Naive thymus-derived CD4-positive, alpha-beta T cell (primary cell): ENCODE results near the gene LANCL3. TPM values are rescaled to one million over a fixed set of nuclear protein-coding genes. Genes with fewer than 3 reads are reported as not detected.
"Not testable (repeated sequence)": the region's sequence is repeated elsewhere in the genome, so short reads cannot be mapped to it uniquely, and the experiment has no call there.

Experiments
- ATAC-seq: fragments of 150-1000 bp; cut with Tn5 transposase; 2 replicates; pipeline ENCODE4 v1.10.0; 2021; ENCODE audit warnings: mild to moderate bottlenecking, moderate library complexity
- CTCF ChIA-PET: fragments of 350-600 bp; sonication (Branson Sonifier 250); formaldehyde crosslinking; loops from one replicate; lab custom pipeline; 2021; ENCODE audit warnings: antibody characterized with exemption; lab: Charles Lee
- POLR2A ChIA-PET: fragments of 350-600 bp; sonication (Branson Sonifier 250); formaldehyde crosslinking; loops from one replicate; lab custom pipeline; 2021; ENCODE audit warnings: antibody characterized with exemption, inconsistent platforms; lab: Charles Lee
- DNase-seq, 9 donors: peaks; one replicate each; pipeline versions ENCODE4 v3.0.0 to v3.0.0-alpha.2; 2020 to 2022; ENCODE audit warnings: mixed read lengths in 1 of 9
- H3K27ac ChIP-seq: one replicate; pipeline ENCODE4 v1.7.0; 2013; ENCODE audit warnings: mild to moderate bottlenecking, low read depth, low read length, moderate library complexity
- H3K27me3 ChIP-seq, 2 donors: one replicate each; pipeline ENCODE4 v1.7.0; 2013; ENCODE audit warnings: low read length in 2 of 2, mild to moderate bottlenecking in 2 of 2, moderate library complexity in 2 of 2; ENCODE audit not compliant: control insufficient read depth in 2 of 2, insufficient read depth in 2 of 2
- H3K36me3 ChIP-seq, 3 experiments: 1 replicate in 2 of 3; 2 replicates in 1 of 3; pipeline ENCODE4 v1.7.0; 2013; ENCODE audit warnings: low read length in 3 of 3, mild to moderate bottlenecking in 3 of 3, moderate library complexity in 1 of 3; ENCODE audit not compliant: insufficient read depth in 3 of 3, control insufficient read depth in 2 of 3
- H3K4me1 ChIP-seq, 2 donors: one replicate each; pipeline ENCODE4 v1.7.0; 2013; ENCODE audit warnings: low read length in 2 of 2, mild to moderate bottlenecking in 2 of 2, moderate library complexity in 1 of 2; ENCODE audit not compliant: control insufficient read depth in 2 of 2, insufficient read depth in 2 of 2
- H3K4me3 ChIP-seq: 2 replicates; pipeline ENCODE4 v1.7.0; 2013; ENCODE audit warnings: mild to moderate bottlenecking, low read length
- H3K9me3 ChIP-seq, 3 experiments: 1 replicate in 2 of 3; 2 replicates in 1 of 3; pipeline ENCODE4 v1.7.0; 2013; ENCODE audit warnings: low read length in 3 of 3; ENCODE audit not compliant: control insufficient read depth in 2 of 3
- H3K27ac Mint-ChIP-seq, 9 donors: one replicate each; pipeline ENCODE4 v1.8.0; 2020 to 2022; ENCODE audit warnings: mixed read lengths in 9 of 9, mild to moderate bottlenecking in 8 of 9, moderate library complexity in 5 of 9, inconsistent platforms in 2 of 9
- H3K27me3 Mint-ChIP-seq, 5 donors: one replicate each; pipeline ENCODE4 v1.8.0; 2021 to 2022; ENCODE audit warnings: mixed read lengths in 5 of 5, mild to moderate bottlenecking in 1 of 5
- H3K36me3 Mint-ChIP-seq, 5 donors: one replicate each; pipeline ENCODE4 v1.8.0; 2020 to 2022; ENCODE audit warnings: mixed read lengths in 5 of 5, mild to moderate bottlenecking in 3 of 5, inconsistent platforms in 1 of 5
- H3K4me1 Mint-ChIP-seq, 7 donors: one replicate each; pipeline ENCODE4 v1.8.0; 2020 to 2022; ENCODE audit warnings: mixed read lengths in 7 of 7, mild to moderate bottlenecking in 3 of 7, inconsistent platforms in 1 of 7
- H3K4me3 Mint-ChIP-seq, 10 donors: one replicate each; pipeline ENCODE4 v1.8.0; 2020 to 2022; ENCODE audit warnings: mild to moderate bottlenecking in 10 of 10, mixed read lengths in 10 of 10, moderate library complexity in 6 of 10, inconsistent platforms in 2 of 10
- H3K9me3 Mint-ChIP-seq, 11 donors: one replicate each; pipeline ENCODE4 v1.8.0; 2020 to 2022; ENCODE audit warnings: mixed read lengths in 11 of 11, mild to moderate bottlenecking in 4 of 11, inconsistent platforms in 1 of 11, moderate library complexity in 1 of 11
- intact Hi-C, 2 donors: fragments of 100-400 bp; cut with micrococcal nuclease; formaldehyde crosslinking; loops; one replicate each; pipeline ENCODE4 v1.15.1; 2023
- polyA plus RNA-seq, 2 donors: library from polyadenylated mRNA; unstranded; fragments of 300-500 nt; fragmentation: Illumina TruSeq; gene quantifications; one replicate each; pipeline ENCODE4 v1.2.3, GENCODE V29; 2021
- total RNA-seq, 6 experiments: library from RNA in 5 of 6; stranded (reverse) in 5 of 6; gene quantifications; 1 replicate in 5 of 6; 2 replicates in 1 of 6; pipeline ENCODE4 v1.2.3 and lab custom pipeline; 2021 to 2026

LANCL3 gene
- total and polyA plus RNA-seq, 7 experiments from 2014 or later = 0.03 to 0.53 (median 0.16) TPM; not detected in 2

GRCh38 chrX:37580080-37580479 is 8.6 kb downstream of the LANCL3 start:
- intact Hi-C loops = no loop called here
- Mint-ChIP-seq H3K4me3 (no peak overlapping the region), H3K36me3 (no peaks in the 10 kb centered on the region), H3K4me1 (no peaks in the 10 kb centered on the region), H3K9me3 (no peaks in the 10 kb centered on the region), H3K27ac (no peak overlapping the region), H3K27me3 (peaks cover 0 to 14% (median 0%) of the 10 kb centered on the region in 5 donors)
- no peak for ATAC-seq
- Histone ChIP-seq H3K36me3 (no peaks in the 10 kb centered on the region), H3K27me3 (no peaks in the 10 kb centered on the region), H3K4me1 (no peaks in the 10 kb centered on the region), H3K27ac (no peak overlapping the region), H3K9me3 (no peaks in the 10 kb centered on the region), H3K4me3 (no peak overlapping the region)
- ChIA-PET POLR2A (no interaction called here), CTCF (no interaction called here)
- DNase-seq = no peak

- POLR2A ChIA-PET, H3K4me1 Mint-ChIP-seq, H3K9me3 Mint-ChIP-seq, H3K27me3 Mint-ChIP-seq, DNase-seq, ATAC-seq, H3K36me3 ChIP-seq, intact Hi-C loops, H3K4me3 ChIP-seq, H3K4me1 ChIP-seq, H3K27ac ChIP-seq, H3K36me3 Mint-ChIP-seq, H3K27ac Mint-ChIP-seq, H3K27me3 ChIP-seq, H3K9me3 ChIP-seq, CTCF ChIA-PET, H3K4me3 Mint-ChIP-seq: not testable (repeated sequence)
Measured at GRCh38 chrX:37587337-37587736, 15.9 kb downstream of the LANCL3 start.

- DNase-seq = no peak
- H3K4me3 ChIP-seq = no peak overlapping the region
- Mint-ChIP-seq H3K4me1 (no peaks in the 10 kb centered on the region), H3K27ac (no peak overlapping the region), H3K4me3 (no peak overlapping the region), H3K27me3 (peaks cover 0 to 9% (median 2%) of the 10 kb centered on the region in 5 donors), H3K9me3 (peaks cover 0 to 2% (median 0%) of the 10 kb centered on the region in 11 donors), H3K36me3 (no peaks in the 10 kb centered on the region)
- POLR2A ChIA-PET = no interaction called here
- no peaks in the 10 kb centered on the region for H3K36me3 ChIP-seq
- ATAC-seq = no peak
- H3K9me3 ChIP-seq = no peaks in the 10 kb centered on the region
- intact Hi-C loops = no loop called here
- no peaks in the 10 kb centered on the region for H3K27me3 ChIP-seq
- no peak overlapping the region for H3K27ac ChIP-seq
- CTCF ChIA-PET = no interaction called here
- no peaks in the 10 kb centered on the region for H3K4me1 ChIP-seq
Measured at GRCh38 chrX:37590047-37590446, 18.6 kb downstream of the LANCL3 start.

- no peak overlapping the region for H3K4me3 ChIP-seq
- ATAC-seq (no peak), DNase-seq (no peak)
- Mint-ChIP-seq H3K4me3 (no peak overlapping the region), H3K27me3 (peaks cover 0 to 4% (median 0%) of the 10 kb centered on the region in 5 donors), H3K36me3 (no peaks in the 10 kb centered on the region), H3K27ac (no peak overlapping the region), H3K9me3 (no peaks in the 10 kb centered on the region), H3K4me1 (no peaks in the 10 kb centered on the region)
- H3K4me1 ChIP-seq = no peaks in the 10 kb centered on the region
- H3K9me3 ChIP-seq = no peaks in the 10 kb centered on the region
- no peaks in the 10 kb centered on the region for H3K36me3 ChIP-seq
- intact Hi-C loops = no loop called here
- no peaks in the 10 kb centered on the region for H3K27me3 ChIP-seq
- CTCF ChIA-PET = no interaction called here
- POLR2A ChIA-PET = no interaction called here
- H3K27ac ChIP-seq = no peak overlapping the region
Measured at GRCh38 chrX:37594755-37595382, 23.4 kb downstream of the LANCL3 start.

GRCh38 chrX:37599729-37600128 is 28.3 kb downstream of the LANCL3 start:
- ATAC-seq = no peak
- no peaks in the 10 kb centered on the region for H3K4me1 Mint-ChIP-seq
- H3K36me3 Mint-ChIP-seq = no peaks in the 10 kb centered on the region
- H3K9me3 ChIP-seq = no peaks in the 10 kb centered on the region
- no peak overlapping the region for H3K4me3 Mint-ChIP-seq
- ChIA-PET POLR2A (no interaction called here), CTCF (no interaction called here)
- DNase-seq = no peak
- peaks cover 0 to 5% (median 0%) of the 10 kb centered on the region in 5 donors for H3K27me3 Mint-ChIP-seq
- intact Hi-C loops = no loop called here
- no peak overlapping the region for H3K27ac ChIP-seq
- no peak overlapping the region for H3K4me3 ChIP-seq
- H3K9me3 Mint-ChIP-seq = no peaks in the 10 kb centered on the region
- no peaks in the 10 kb centered on the region for H3K27me3 ChIP-seq
- H3K4me1 ChIP-seq = no peaks in the 10 kb centered on the region
- no peaks in the 10 kb centered on the region for H3K36me3 ChIP-seq
- H3K27ac Mint-ChIP-seq = no peak overlapping the region

- H3K36me3 ChIP-seq = no peaks in the 10 kb centered on the region
- no peaks in the 10 kb centered on the region for H3K36me3 Mint-ChIP-seq
- DNase-seq = no peak
- H3K27ac Mint-ChIP-seq = no peak overlapping the region
- ATAC-seq = no peak
- POLR2A ChIA-PET = no interaction called here
- CTCF ChIA-PET = no interaction called here
- intact Hi-C loops = no loop called here
- no peaks in the 10 kb centered on the region for H3K9me3 ChIP-seq
- H3K9me3 Mint-ChIP-seq = no peaks in the 10 kb centered on the region
- no peaks in the 10 kb centered on the region for H3K4me1 ChIP-seq
- no peak overlapping the region for H3K4me3 ChIP-seq
- H3K27ac ChIP-seq = no peak overlapping the region
- peaks cover 0 to 7% (median 5%) of the 10 kb centered on the region in 5 donors for H3K27me3 Mint-ChIP-seq
- no peaks in the 10 kb centered on the region for H3K27me3 ChIP-seq
- no peaks in the 10 kb centered on the region for H3K4me1 Mint-ChIP-seq
- H3K4me3 Mint-ChIP-seq = no peak overlapping the region
Measured at GRCh38 chrX:37603938-37604409, 32.5 kb downstream of the LANCL3 start.

- H3K4me1 Mint-ChIP-seq = no peaks in the 10 kb centered on the region
- H3K36me3 Mint-ChIP-seq = no peaks in the 10 kb centered on the region
- Histone ChIP-seq H3K4me3 (no peak overlapping the region), H3K4me1 (no peaks in the 10 kb centered on the region), H3K36me3 (no peaks in the 10 kb centered on the region), H3K27me3 (no peaks in the 10 kb centered on the region), H3K9me3 (no peaks in the 10 kb centered on the region), H3K27ac (no peak overlapping the region)
- ATAC-seq = no peak
- ChIA-PET POLR2A (no interaction called here), CTCF (no interaction called here)
- no peaks in the 10 kb centered on the region for H3K9me3 Mint-ChIP-seq
- H3K27ac Mint-ChIP-seq = no peak overlapping the region
- H3K27me3 Mint-ChIP-seq = peaks cover 0 to 7% (median 0%) of the 10 kb centered on the region in 5 donors
- no peak overlapping the region for H3K4me3 Mint-ChIP-seq
- DNase-seq = no peak
- intact Hi-C loops = no loop called here
Measured at GRCh38 chrX:37607243-37607642, 35.8 kb downstream of the LANCL3 start.
